Chondrocyte (in vitro differentiated cells): ENCODE measurements around the gene NEK4. TPM values are rescaled to one million over a fixed set of nuclear protein-coding genes. Genes with fewer than 3 reads are reported as not detected.

Source experiments
- DNase-seq: peaks from one replicate; pipeline ENCODE4 v3.0.0; 2021; ENCODE audit warnings: mixed read lengths, low spot score
- H3K27ac Mint-ChIP-seq: one replicate; pipeline ENCODE4 v1.8.0; 2021; ENCODE audit warnings: mild to moderate bottlenecking, moderate library complexity, mixed read lengths; ENCODE audit not compliant: unreplicated experiment
- H3K27me3 Mint-ChIP-seq: 2 replicates; pipeline ENCODE4 v1.8.0; 2021; ENCODE audit warnings: low read depth, mixed read lengths
- H3K36me3 Mint-ChIP-seq: 2 replicates; pipeline ENCODE4 v1.8.0; 2021; ENCODE audit warnings: low read depth, mixed read lengths
- H3K4me1 Mint-ChIP-seq: 2 replicates; pipeline ENCODE4 v1.8.0; 2021; ENCODE audit warnings: low read depth, mild to moderate bottlenecking, mixed read lengths
- H3K4me3 Mint-ChIP-seq: one replicate; pipeline ENCODE4 v1.8.0; 2021; ENCODE audit warnings: mild to moderate bottlenecking, moderate library complexity, mixed read lengths; ENCODE audit not compliant: unreplicated experiment
- H3K9me3 Mint-ChIP-seq: 2 replicates; pipeline ENCODE4 v1.8.0; 2021; ENCODE audit warnings: low read depth, mixed read lengths
- total RNA-seq: library from RNA; stranded (reverse); gene quantifications from 3 replicates; pipeline ENCODE4 v1.2.1, GENCODE V29; 2021
- TF ChIP-seq, protein P1 (sequence below): fragments of 200-600 bp; sonication (generic); IDR thresholded peaks from 2 replicates; pipeline ENCODE4 v1.5.0; 2021; ENCODE audit warnings: antibody characterized with exemption, mild to moderate bottlenecking, moderate library complexity

Gene NEK4
- total RNA-seq, 1 donor from 2014 or later: 11.6 TPM

DNA sequence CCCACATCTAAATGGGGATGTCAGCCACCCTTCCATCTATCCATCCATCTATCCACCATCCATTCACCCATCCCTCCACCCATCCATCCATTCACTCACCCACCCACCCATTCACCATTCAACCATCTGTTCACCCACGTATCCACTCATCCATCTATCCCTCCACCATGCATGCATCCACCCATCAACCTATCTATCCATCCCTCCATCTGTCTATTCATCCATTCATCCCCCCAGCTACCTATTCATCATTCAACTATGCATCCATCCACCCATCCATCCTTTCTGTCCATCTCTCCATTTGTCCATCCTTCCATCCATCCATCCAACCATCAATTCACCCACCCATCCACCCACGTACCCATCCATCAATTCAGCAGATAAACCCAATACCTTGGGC lies 38.4 kb upstream of the NEK4 start:
- peaks cover 2% of the 10 kb centered on the region for H3K36me3 Mint-ChIP-seq
- H3K9me3 Mint-ChIP-seq: no peaks in the 10 kb centered on the region
- no peak overlapping the region for H3K27ac Mint-ChIP-seq
- H3K4me3 Mint-ChIP-seq: no peak overlapping the region
- no peaks in the 10 kb centered on the region for H3K27me3 Mint-ChIP-seq
- H3K4me1 Mint-ChIP-seq: no peaks in the 10 kb centered on the region
- no peak for DNase-seq
- TF ChIP-seq, protein P1, sequence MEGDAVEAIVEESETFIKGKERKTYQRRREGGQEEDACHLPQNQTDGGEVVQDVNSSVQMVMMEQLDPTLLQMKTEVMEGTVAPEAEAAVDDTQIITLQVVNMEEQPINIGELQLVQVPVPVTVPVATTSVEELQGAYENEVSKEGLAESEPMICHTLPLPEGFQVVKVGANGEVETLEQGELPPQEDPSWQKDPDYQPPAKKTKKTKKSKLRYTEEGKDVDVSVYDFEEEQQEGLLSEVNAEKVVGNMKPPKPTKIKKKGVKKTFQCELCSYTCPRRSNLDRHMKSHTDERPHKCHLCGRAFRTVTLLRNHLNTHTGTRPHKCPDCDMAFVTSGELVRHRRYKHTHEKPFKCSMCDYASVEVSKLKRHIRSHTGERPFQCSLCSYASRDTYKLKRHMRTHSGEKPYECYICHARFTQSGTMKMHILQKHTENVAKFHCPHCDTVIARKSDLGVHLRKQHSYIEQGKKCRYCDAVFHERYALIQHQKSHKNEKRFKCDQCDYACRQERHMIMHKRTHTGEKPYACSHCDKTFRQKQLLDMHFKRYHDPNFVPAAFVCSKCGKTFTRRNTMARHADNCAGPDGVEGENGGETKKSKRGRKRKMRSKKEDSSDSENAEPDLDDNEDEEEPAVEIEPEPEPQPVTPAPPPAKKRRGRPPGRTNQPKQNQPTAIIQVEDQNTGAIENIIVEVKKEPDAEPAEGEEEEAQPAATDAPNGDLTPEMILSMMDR: no peak

DNA sequence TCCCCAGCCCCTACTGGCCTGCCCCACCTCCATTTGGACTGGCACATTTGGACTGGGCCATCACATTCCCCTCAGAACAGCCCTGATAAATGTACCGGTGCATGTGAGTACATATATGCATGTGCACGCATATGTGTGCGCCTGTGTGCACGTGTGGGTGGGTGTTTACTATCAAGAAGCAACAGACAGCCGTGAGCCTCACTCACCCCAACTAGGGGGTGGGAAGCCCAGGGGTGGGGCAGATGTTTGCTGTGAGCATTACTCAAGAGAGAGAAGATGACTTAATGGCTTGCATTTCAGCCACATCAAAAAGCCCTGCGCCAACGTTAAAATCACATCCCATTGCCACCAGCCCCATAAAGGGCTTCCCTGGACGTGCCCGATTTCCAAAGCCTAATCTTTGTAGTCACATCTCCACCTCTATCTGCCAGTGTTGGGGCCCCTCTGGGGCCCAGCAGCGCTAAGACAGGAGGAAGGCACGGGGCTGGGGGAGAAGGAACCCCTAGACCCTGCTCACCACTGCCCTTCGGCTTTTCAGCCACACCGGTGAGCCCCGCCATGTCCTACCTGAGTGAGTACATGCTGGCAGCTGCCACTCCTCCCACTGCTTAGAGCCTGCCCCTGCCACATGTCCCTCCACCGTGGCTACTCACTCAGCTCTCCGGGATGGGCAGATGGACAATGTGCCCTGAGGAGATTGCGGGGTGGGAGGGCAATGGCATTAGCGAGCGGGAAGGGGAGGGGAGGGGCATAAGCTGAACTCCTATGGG lies 34.7 kb upstream of the NEK4 start:
- no peak for DNase-seq
- Mint-ChIP-seq H3K27me3 (no peaks in the 10 kb centered on the region), H3K9me3 (no peaks in the 10 kb centered on the region), H3K36me3 (peaks cover 2% of the 10 kb centered on the region), H3K27ac (no peak overlapping the region), H3K4me3 (no peak overlapping the region), H3K4me1 (peaks cover 14% of the 10 kb centered on the region)
- TF ChIP-seq, protein P1: no peak

DNA sequence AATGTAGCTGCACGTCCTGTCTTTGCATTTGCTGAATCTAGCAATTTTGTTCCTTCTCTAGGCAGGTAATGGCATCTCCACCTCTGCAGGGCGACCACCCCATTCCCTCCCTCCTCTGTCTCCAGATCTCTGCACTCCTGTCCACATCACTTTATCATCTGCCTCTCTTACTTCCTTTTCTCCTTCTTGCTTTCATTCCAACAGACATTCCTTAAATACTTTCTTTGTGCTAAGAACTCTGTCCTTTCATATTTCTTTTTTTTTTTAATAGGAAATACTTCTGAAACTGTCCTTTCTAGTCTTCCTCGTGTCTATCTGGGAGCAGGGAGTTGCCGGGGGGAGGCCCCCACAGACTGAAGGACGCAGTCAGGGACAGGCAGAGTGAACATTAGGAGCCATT lies 31.1 kb upstream of the NEK4 start:
- peak overlapping the region; percentile 63 for H3K27ac Mint-ChIP-seq
- peaks cover 2% of the 10 kb centered on the region for H3K36me3 Mint-ChIP-seq
- TF ChIP-seq, protein P1: no peak
- peaks cover 29% of the 10 kb centered on the region for H3K4me1 Mint-ChIP-seq
- H3K4me3 Mint-ChIP-seq: no peak overlapping the region
- H3K27me3 Mint-ChIP-seq: no peaks in the 10 kb centered on the region
- no peak for DNase-seq
- H3K9me3 Mint-ChIP-seq: no peaks in the 10 kb centered on the region

DNA sequence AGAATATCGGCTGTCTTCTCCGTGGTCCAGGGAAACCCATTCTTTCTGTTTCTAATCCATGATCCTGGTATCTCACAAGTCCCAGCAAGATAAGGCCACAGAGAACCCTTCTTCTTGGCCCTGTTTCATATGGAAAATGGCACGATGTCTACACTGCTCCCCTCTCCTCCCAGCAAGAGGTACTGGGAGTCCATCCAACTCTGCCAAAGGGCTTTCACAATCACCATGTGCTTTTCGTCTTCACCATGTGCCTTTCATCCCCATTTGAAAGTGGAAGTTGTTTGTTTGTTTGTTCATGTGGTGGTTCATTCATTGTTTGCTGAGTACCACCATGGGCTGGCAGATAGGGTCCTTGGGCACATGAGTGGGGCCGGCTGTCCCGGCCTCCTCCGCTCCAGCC lies 29.3 kb upstream of the NEK4 start:
- Mint-ChIP-seq H3K4me3 (no peak overlapping the region), H3K27me3 (no peaks in the 10 kb centered on the region)

DNA sequence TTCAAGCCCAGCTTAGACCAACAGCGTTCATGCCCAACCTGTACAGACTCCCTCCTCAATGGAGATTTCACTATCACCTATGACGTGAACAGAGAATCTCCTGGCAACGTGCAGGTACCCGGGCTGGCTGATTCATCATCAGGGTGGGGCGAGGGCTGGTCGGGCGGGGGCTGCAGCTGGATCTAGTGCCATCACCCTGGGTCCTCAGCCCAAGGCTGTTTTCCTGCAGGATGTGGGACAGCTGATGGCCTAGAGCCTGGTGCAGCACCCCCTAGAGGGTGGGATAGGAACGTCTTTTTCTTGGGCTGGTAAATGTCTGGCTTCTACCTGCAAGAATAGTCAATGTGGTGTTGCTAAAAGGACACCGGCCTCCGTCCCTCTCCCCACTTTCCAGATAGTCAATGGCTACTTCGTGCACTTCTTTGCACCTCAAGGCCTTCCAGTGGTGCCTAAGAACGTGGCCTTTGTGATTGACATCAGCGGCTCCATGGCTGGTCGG lies 28.3 kb upstream of the NEK4 start:
- H3K27ac Mint-ChIP-seq: no peak overlapping the region

More for the DNA sequence above, 29.3 kb upstream of the NEK4 start:
- H3K4me1 Mint-ChIP-seq: peaks cover 29% of the 10 kb centered on the region
- no peaks in the 10 kb centered on the region for H3K9me3 Mint-ChIP-seq
- TF ChIP-seq, protein P1: no peak
- no peaks in the 10 kb centered on the region for H3K36me3 Mint-ChIP-seq
- no peak for DNase-seq
- H3K27ac Mint-ChIP-seq: no peak overlapping the region

More for the DNA sequence above, 28.3 kb upstream of the NEK4 start:
- no peaks in the 10 kb centered on the region for H3K9me3 Mint-ChIP-seq
- TF ChIP-seq, protein P1: peak; percentile 70
- no peak overlapping the region for H3K4me3 Mint-ChIP-seq
- H3K4me1 Mint-ChIP-seq: peaks cover 36% of the 10 kb centered on the region
- no peak for DNase-seq
- no peaks in the 10 kb centered on the region for H3K27me3 Mint-ChIP-seq
- no peaks in the 10 kb centered on the region for H3K36me3 Mint-ChIP-seq
